T47D (cell line): ENCODE data around the gene ATP6V1C2.
A peak's percentile ranks its signal among the peaks of the same experiment; 100 is the strongest.
"Not testable (repeated sequence)": the region's sequence is repeated elsewhere in the genome, so short reads cannot be mapped to it uniquely, and the experiment has no call there.

Experiments
- DNase-seq, 2 experiments: peaks; one replicate each; pipeline versions ENCODE4 v3.0.0 to v3.0.0-alpha.2; 2011 to 2012; ENCODE audit warnings: low read depth in 1 of 2, low spot score in 1 of 2
- JUND ChIP-seq: IDR thresholded peaks from 2 replicates; pipeline ENCODE4 v1.6.1; 2012; ENCODE audit warnings: low read depth
- in situ Hi-C: cut with HindIII; loops from 2 replicates; pipeline ENCODE4 v1.10.0; 2016; ENCODE audit warnings: low sequenced_read_pairs, low pct_unique_long_range_greater_than_20kb

The ATP6V1C2 gene

GRCh38 chr2:10802657-10803056, 81.2 kb downstream of the ATP6V1C2 start:
- in situ Hi-C loops: no loop called here

GRCh38 chr2:10805990-10806389, 84.6 kb downstream of the ATP6V1C2 start:
- DNase-seq, in situ Hi-C loops: not testable (repeated sequence)

More at GRCh38 chr2:10802657-10803056, 81.2 kb downstream of the ATP6V1C2 start:
- TF ChIP-seq JUND: no peak
- DNase-seq: no peak

- in situ Hi-C loops: no loop called here
- DNase-seq: no peak
- TF ChIP-seq JUND: no peak
Measured at GRCh38 chr2:10806543-10806942, 85.1 kb downstream of the ATP6V1C2 start.

GRCh38 chr2:10810202-10811161, 89.1 kb downstream of the ATP6V1C2 start:
- no peak for TF ChIP-seq JUND
- no peak for DNase-seq
- in situ Hi-C loops: no loop called here

- no peak for TF ChIP-seq JUND
- no peak for DNase-seq
- in situ Hi-C loops: no loop called here
Measured at GRCh38 chr2:10811517-10811916, 90.1 kb downstream of the ATP6V1C2 start.

- no peak for TF ChIP-seq JUND
- in situ Hi-C loops: no loop called here
- peak; percentile 83 to 95 for DNase-seq
Measured at GRCh38 chr2:10812362-10813162, 91.1 kb downstream of the ATP6V1C2 start, which contains the start of gene PDIA6. Gene PDIA6 (minus strand): TSS chr2:10812785. CDS start chr2:10812696, 89 bp downstream.

- in situ Hi-C loops: not testable (repeated sequence)
- DNase-seq: peak in 1 of 2 experiments; percentile 18
Measured at GRCh38 chr2:10813163-10814138, 92.0 kb downstream of the ATP6V1C2 start.

GRCh38 chr2:10814142-10814541, 92.7 kb downstream of the ATP6V1C2 start:
- in situ Hi-C loops: no loop called here
- no peak for TF ChIP-seq JUND
- DNase-seq: no peak

- in situ Hi-C loops: no loop called here
- DNase-seq: no peak
- TF ChIP-seq JUND: no peak
Measured at GRCh38 chr2:10814571-10815331, 93.3 kb downstream of the ATP6V1C2 start.

GRCh38 chr2:10817413-10817812, 96.0 kb downstream of the ATP6V1C2 start:
- DNase-seq: peak; percentile 21 to 64
- in situ Hi-C loops: no loop called here

GRCh38 chr2:10818305-10818704, 96.9 kb downstream of the ATP6V1C2 start:
- in situ Hi-C loops, DNase-seq: not testable (repeated sequence)

More at GRCh38 chr2:10817413-10817812, 96.0 kb downstream of the ATP6V1C2 start:
- no peak for TF ChIP-seq JUND
